HepG2 (cell line): ENCODE data around the gene CER1. TPM values are rescaled to one million over a fixed set of nuclear protein-coding genes. Genes with fewer than 3 reads are reported as not detected.
A peak's percentile ranks its signal among the peaks of the same experiment; 100 is the strongest.

ENCODE experiments used
- ATF5 ChIP-seq: sonication (generic); formaldehyde crosslinking; IDR thresholded peaks from 2 replicates; pipeline ENCODE4 v1.4.0; 2020; ENCODE audit warnings: mild to moderate bottlenecking, low read depth, missing genetic modification reagents
- CCAR2 ChIP-seq: fragments of 200-400 bp; formaldehyde crosslinking; optimal IDR thresholded peaks from 2 replicates; pipeline ENCODE3; 2018; ENCODE audit warnings: low read depth, mild to moderate bottlenecking, low read length, moderate library complexity
- ELK4 ChIP-seq: sonication (generic); formaldehyde crosslinking; IDR thresholded peaks from 2 replicates; pipeline ENCODE4 v1.9.0; 2021; ENCODE audit warnings: missing genetic modification reagents, borderline replicate concordance
- GABPB1 ChIP-seq: IDR thresholded peaks from 2 replicates; pipeline ENCODE4 v1.6.1; 2016; ENCODE audit warnings: mild to moderate bottlenecking, missing genetic modification reagents, moderate library complexity, missing compliant biosample characterization
- HMGA1 ChIP-seq: sonication (generic); formaldehyde crosslinking; conservative IDR thresholded peaks from 2 replicates; pipeline ENCODE4 v1.4.0; 2020; ENCODE audit warnings: missing genetic modification reagents
- HOXA3 ChIP-seq: sonication (generic); formaldehyde crosslinking; IDR thresholded peaks from 2 replicates; pipeline ENCODE4 v1.5.0; 2020; ENCODE audit warnings: missing genetic modification reagents
- JDP2 ChIP-seq: sonication (generic); formaldehyde crosslinking; IDR thresholded peaks from 2 replicates; pipeline ENCODE4 v1.8.1; 2022; ENCODE audit warnings: missing genetic modification reagents, borderline replicate concordance
- KDM6A ChIP-seq: IDR thresholded peaks from 2 replicates; pipeline ENCODE4 v1.6.1; 2016; ENCODE audit warnings: low read depth
- MYNN ChIP-seq: sonication (generic); formaldehyde crosslinking; IDR thresholded peaks from 2 replicates; pipeline ENCODE4 v1.4.0; 2020; ENCODE audit warnings: mild to moderate bottlenecking, low read depth, missing genetic modification reagents
- NFRKB ChIP-seq: fragments of 450-650 bp; IDR thresholded peaks from 2 replicates; pipeline ENCODE4 v1.6.1; 2017
- PCBP2 ChIP-seq: fragments of 200-400 bp; formaldehyde crosslinking; optimal IDR thresholded peaks from 2 replicates; pipeline ENCODE3; 2018; ENCODE audit warnings: low read length, low read depth; ENCODE audit not compliant: poor library complexity, severe bottlenecking
- SATB2 ChIP-seq: sonication (generic); formaldehyde crosslinking; IDR thresholded peaks from 2 replicates; pipeline ENCODE4 v1.5.0; 2020; ENCODE audit warnings: missing genetic modification reagents
- TBX2 ChIP-seq: sonication (generic); formaldehyde crosslinking; IDR thresholded peaks from 2 replicates; pipeline ENCODE4 v1.5.0; 2020; ENCODE audit warnings: missing genetic modification reagents, mild to moderate bottlenecking, borderline replicate concordance
- ZBTB21 ChIP-seq: sonication (generic); formaldehyde crosslinking; IDR thresholded peaks from 2 replicates; pipeline ENCODE4 v1.4.0; 2020; ENCODE audit warnings: missing genetic modification reagents
- ZKSCAN8 ChIP-seq: IDR thresholded peaks from 2 replicates; pipeline ENCODE4 v1.6.1; 2016; ENCODE audit warnings: borderline replicate concordance, missing genetic modification reagents, missing compliant biosample characterization
- ZNF234 ChIP-seq: sonication (generic); formaldehyde crosslinking; conservative IDR thresholded peaks from 2 replicates; pipeline ENCODE4 v1.5.1; 2020; ENCODE audit warnings: mild to moderate bottlenecking, missing genetic modification reagents
- ZNF274 ChIP-seq: sonication (generic); formaldehyde crosslinking; IDR thresholded peaks from 2 replicates; pipeline ENCODE4 v1.5.1; 2020; ENCODE audit warnings: mild to moderate bottlenecking, missing genetic modification reagents
- ZNF543 ChIP-seq: sonication (generic); formaldehyde crosslinking; IDR thresholded peaks from 2 replicates; pipeline ENCODE4 v1.4.0; 2020; ENCODE audit warnings: mild to moderate bottlenecking, missing genetic modification reagents
- ZNF615 ChIP-seq: sonication (generic); formaldehyde crosslinking; IDR thresholded peaks from 2 replicates; pipeline ENCODE4 v1.5.0; 2020; ENCODE audit warnings: mild to moderate bottlenecking, missing genetic modification reagents, borderline replicate concordance
- ZNF660 ChIP-seq: sonication (generic); formaldehyde crosslinking; IDR thresholded peaks from 2 replicates; pipeline ENCODE4 v1.5.1; 2020; ENCODE audit warnings: mild to moderate bottlenecking, low read depth, missing genetic modification reagents, borderline replicate concordance
- ZNF776 ChIP-seq: sonication (generic); formaldehyde crosslinking; IDR thresholded peaks from 2 replicates; pipeline ENCODE4 v1.4.0; 2020; ENCODE audit warnings: mild to moderate bottlenecking, missing genetic modification reagents
- ZSCAN22 ChIP-seq: sonication (generic); formaldehyde crosslinking; IDR thresholded peaks from 2 replicates; pipeline ENCODE4 v1.4.0; 2020; ENCODE audit warnings: mild to moderate bottlenecking, missing genetic modification reagents
- polyA plus RNA-seq, 8 experiments: library from polyadenylated mRNA; depleted of rRNA in 3 of 8; stranded (reverse) in 7 of 8; unstranded in 1 of 8; fragments of >200 nt; fragmentation: Illumina TruSeq in 4 of 8; extraction: Trizol in 4 of 8; gene quantifications; 2 replicates each; pipeline versions ENCODE4 v1.2.1 to v1.2.3, GENCODE V29; 2011 to 2016; ENCODE audit warnings: low read depth in 4 of 8, missing spikeins in 1 of 8, mixed read lengths in 1 of 8; ENCODE audit not compliant: insufficient read depth in 1 of 8
- total RNA-seq, 5 experiments: library from RNA; depleted of rRNA; stranded (reverse); fragments of >200 nt; fragmentation: Illumina TruSeq; extraction: Trizol; gene quantifications; 2 replicates each; pipeline ENCODE4 v1.2.3, GENCODE V29; 2016; ENCODE audit warnings: low read depth in 1 of 5
- TF ChIP-seq, protein P1 (sequence below): sonication (generic); formaldehyde crosslinking; IDR thresholded peaks from 2 replicates; pipeline ENCODE4 v1.4.0; 2020; ENCODE audit warnings: mild to moderate bottlenecking, missing genetic modification reagents, borderline replicate concordance
- TF ChIP-seq, protein P2 (sequence below): sonication (generic); formaldehyde crosslinking; IDR thresholded peaks from 2 replicates; pipeline ENCODE4 v1.4.0; 2020; ENCODE audit warnings: missing genetic modification reagents, borderline replicate concordance

The CER1 gene
- total and polyA plus RNA-seq, 2 of the 13 experiments (the other 11 are each of a cell fraction or from before 2014, with no cell fraction given) = 0.18 TPM; not detected in 1

GRCh38 chr9:14693251-14693861 is 29.2 kb downstream of the CER1 start, which contains the start of gene ZDHHC21 (continued):
- TF ChIP-seq ELK4 (CRISPR knock-in tag) (no peak), ATF5 (CRISPR knock-in tag) (no peak), NFRKB (no peak), ZNF274 (CRISPR knock-in tag) (no peak), GABPB1 (CRISPR knock-in tag) (peak; percentile 94), MYNN (CRISPR knock-in tag) (no peak), CCAR2 (no peak), ZSCAN22 (CRISPR knock-in tag) (no peak), PCBP2 (no peak), HMGA1 (CRISPR knock-in tag) (no peak), TBX2 (CRISPR knock-in tag) (peak; percentile 74; the same call in 1 of the 2 replicates), JDP2 (CRISPR knock-in tag) (no peak; the same call in 1 of the 2 replicates), KDM6A (CRISPR knock-in tag) (no peak), ZNF660 (CRISPR knock-in tag) (no peak), ZNF776 (CRISPR knock-in tag) (0 out of 2 replicates have a peak, but pooled peaks have one; percentile 43), ZNF234 (no peak), ZNF543 (CRISPR knock-in tag) (peak; percentile 57; the same call in 1 of the 2 replicates), ZKSCAN8 (CRISPR knock-in tag) (0 out of 2 replicates have a peak, but pooled peaks have one; percentile 49), ZNF615 (CRISPR knock-in tag) (0 out of 2 replicates have a peak, but pooled peaks have one; percentile 63), ZBTB21 (no peak), SATB2 (CRISPR knock-in tag) (no peak), HOXA3 (CRISPR knock-in tag) (peak; percentile 29; the same call in 1 of the 2 replicates)
- TF ChIP-seq, protein P1, sequence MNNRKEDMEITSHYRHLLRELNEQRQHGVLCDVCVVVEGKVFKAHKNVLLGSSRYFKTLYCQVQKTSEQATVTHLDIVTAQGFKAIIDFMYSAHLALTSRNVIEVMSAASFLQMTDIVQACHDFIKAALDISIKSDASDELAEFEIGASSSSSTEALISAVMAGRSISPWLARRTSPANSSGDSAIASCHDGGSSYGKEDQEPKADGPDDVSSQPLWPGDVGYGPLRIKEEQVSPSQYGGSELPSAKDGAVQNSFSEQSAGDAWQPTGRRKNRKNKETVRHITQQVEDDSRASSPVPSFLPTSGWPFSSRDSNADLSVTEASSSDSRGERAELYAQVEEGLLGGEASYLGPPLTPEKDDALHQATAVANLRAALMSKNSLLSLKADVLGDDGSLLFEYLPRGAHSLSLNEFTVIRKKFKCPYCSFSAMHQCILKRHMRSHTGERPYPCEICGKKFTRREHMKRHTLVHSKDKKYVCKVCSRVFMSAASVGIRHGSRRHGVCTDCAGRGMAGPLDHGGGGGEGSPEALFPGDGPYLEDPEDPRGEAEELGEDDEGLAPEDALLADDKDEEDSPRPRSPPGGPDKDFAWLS (CRISPR knock-in tag) = no peak
- TF ChIP-seq, protein P2, sequence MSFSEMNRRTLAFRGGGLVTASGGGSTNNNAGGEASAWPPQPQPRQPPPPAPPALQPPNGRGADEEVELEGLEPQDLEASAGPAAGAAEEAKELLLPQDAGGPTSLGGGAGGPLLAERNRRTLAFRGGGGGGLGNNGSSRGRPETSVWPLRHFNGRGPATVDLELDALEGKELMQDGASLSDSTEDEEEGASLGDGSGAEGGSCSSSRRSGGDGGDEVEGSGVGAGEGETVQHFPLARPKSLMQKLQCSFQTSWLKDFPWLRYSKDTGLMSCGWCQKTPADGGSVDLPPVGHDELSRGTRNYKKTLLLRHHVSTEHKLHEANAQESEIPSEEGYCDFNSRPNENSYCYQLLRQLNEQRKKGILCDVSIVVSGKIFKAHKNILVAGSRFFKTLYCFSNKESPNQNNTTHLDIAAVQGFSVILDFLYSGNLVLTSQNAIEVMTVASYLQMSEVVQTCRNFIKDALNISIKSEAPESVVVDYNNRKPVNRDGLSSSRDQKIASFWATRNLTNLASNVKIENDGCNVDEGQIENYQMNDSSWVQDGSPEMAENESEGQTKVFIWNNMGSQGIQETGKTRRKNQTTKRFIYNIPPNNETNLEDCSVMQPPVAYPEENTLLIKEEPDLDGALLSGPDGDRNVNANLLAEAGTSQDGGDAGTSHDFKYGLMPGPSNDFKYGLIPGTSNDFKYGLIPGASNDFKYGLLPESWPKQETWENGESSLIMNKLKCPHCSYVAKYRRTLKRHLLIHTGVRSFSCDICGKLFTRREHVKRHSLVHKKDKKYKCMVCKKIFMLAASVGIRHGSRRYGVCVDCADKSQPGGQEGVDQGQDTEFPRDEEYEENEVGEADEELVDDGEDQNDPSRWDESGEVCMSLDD (CRISPR knock-in tag) = no peak
